Renal cortex interstitium (tissue), 11 donors: ENCODE measurements around the gene AKAP11. TPM values are rescaled to one million over a fixed set of nuclear protein-coding genes. Genes with fewer than 3 reads are reported as not detected.
A peak's percentile ranks its signal among the peaks of the same experiment; 100 is the strongest.

ENCODE experiments used
- DNase-seq, 11 donors: peaks; one replicate each; pipeline ENCODE4 v3.0.0-alpha.2; 2013; ENCODE audit warnings: low read depth in 9 of 11, low spot score in 4 of 11; ENCODE audit errors: extremely low read depth in 1 of 11
- polyA plus RNA-seq, 3 donors: library from polyadenylated mRNA; unstranded; fragments of 120-200 nt; gene quantifications; one replicate each; pipeline ENCODE4 v1.2.1, GENCODE V29; 2013; ENCODE audit not compliant: insufficient read length in 3 of 3

The AKAP11 gene
- polyA plus RNA-seq, 3 donors: 33.7 to 41.1 (median 40.7) TPM

DNA sequence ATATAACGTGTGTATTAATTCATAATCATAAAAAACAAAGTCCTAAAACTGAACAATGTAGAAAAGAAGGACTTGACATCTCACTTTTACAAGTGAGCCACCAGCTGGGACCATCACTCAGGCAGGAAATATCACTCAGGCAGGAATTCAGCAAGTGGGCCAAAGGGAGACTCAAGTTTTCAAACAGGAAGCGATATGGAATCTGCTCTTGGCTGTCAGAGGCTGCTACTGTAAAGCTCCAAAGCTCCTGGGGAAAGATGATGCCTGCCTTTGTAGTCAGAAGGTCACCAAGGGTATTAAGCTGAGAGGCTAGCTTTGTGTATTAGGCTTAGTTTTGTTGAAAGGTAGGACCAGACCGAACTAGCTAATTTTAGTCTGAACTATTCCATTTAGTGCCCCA lies 5.5 kb upstream of the AKAP11 start:
- DNase-seq: peak in 10 of 11 donors; percentile 6 to 57 (median 23)

DNA sequence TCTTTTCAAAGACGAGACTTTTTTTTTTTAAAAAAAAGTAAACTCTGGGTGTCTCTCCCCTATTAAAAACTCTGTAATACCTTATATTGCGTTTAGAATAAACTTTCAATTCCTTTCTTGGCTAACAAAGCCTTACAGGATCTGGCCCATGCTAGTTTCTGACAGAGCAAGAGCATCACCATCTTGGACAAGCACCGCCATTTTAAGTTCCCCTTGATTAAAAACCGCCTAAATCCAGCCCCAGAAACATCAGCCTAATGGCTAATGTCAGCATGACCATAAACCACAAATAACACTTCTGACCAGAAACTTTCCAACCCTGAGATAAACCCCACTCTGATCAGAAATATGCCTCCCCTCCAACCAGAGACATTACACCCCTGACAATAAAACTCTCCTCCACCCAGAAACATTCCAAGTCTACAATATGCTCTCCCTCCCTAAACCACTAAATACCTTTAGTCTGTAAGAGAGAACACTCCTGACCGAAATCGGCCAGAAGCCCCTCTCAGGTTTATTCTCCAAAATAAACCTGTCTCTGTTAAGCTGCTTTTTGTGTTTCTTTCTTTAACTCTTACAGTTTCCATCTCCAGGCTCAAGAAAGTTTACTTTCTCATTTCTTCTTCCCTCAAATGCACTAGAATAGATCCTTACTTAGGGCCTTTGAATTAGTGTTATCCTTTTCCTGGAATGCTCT lies 1.6 kb upstream of the AKAP11 start:
- no peak for DNase-seq

DNA sequence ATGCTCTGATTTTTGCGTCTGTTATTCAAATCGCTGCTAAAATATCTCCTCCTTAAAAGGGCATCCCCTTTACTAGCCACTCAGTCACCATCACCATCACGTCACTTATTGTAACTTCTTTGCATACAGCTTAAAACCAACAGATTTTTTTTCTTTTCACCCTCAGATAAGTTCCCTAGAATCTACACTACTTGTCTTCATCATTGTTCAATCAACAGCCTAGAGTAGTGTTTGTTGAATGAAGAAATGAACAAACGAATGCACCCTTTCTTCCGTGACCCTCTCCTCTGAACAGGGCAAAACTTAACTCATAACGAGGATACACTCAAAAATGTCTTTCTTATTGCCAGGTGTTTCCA lies 1.1 kb upstream of the AKAP11 start:
- no peak for DNase-seq

DNA sequence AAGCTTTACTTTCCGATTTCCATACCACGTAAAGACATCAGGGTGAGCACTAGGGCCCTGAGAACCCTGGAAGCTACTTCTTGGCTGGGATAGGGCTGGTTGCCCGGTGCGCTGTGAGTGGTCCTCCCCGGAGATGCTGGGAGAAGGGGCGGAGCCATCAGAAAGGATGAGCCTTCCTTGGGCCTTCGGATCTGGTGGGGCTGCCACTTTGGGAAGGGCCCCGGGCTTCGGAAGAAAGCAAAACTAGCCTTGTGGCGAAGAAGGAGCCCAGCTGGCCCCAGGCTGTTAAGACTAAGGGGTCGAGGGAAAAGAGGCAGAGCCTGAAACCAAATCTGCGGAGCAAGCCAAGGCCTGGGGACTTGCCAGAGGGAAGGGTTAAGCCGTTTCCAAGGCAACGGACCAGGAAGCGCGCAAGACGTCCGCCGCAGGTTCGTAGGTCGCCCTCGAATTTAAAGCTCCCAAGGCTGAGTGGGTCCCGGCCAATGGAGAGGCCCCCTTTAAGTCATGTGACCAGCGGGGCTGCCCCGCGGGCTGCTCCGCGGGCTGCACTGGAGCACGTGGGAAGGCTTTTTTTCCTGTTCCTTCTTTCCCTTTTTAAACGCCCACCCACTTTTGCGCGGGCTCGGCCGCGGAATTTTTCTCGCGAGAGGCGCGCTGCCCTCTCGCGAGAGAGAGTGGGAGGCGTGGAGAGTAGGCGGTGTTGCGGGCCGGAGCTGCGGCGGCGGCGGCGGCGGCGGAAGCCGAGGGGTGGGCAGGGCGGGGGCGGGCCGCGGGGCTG lies 426 bp upstream of the AKAP11 start:
- peak; percentile 89 to 97 (median 95) for DNase-seq

DNA sequence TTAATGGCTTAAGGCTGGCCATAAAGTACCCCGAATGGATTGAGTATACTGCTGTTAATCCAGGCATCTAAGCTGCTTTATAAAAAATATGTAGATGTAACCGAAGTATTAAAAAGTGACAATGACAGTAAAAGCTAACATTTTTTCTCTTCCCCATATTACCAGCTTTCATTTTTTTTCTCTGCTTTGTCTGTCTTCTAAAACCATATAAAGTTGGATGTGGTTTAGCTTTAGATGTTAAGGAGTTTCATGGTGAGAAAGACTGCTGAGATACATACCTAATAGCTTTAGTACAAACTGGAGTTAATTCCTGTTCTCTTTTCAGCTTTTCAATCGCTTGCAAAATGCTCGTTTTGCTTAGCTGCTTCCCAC lies 838 bp downstream of the AKAP11 start:
- DNase-seq: peak in 1 of 11 donors; percentile 7

DNA sequence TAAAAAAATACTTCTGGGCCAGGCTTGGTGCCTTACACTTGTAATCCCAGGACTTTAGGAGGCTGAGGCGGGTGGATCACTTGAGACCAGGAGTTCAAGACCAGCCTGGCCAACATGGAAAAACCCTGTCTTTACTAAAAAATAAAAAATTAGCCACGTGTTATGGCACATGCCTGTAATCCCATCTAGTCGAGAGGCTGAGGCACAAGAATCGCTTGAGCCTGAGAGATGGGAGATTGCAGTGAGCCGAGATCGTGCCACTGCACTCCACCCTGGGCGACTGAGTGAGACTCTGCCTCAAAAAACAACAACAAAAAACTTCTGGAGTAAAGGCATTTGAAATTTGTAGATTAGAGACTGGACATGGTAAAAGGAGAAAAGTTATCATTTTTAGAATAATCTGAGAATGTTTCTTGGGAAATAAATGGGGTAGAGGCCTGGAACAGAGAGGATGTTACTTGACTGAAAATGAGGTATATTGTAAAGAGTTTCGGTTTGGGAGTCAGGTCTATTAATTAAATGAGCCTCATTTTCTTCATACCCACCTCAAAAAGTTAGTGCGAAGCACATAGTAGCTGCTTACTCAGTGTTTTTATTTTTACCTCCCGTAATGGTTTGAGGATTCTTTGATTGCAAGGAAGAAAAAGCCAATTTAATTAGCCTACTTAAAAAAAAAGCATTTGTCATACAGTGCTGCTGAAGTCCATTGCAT lies 2.6 kb downstream of the AKAP11 start:
- DNase-seq: no peak

DNA sequence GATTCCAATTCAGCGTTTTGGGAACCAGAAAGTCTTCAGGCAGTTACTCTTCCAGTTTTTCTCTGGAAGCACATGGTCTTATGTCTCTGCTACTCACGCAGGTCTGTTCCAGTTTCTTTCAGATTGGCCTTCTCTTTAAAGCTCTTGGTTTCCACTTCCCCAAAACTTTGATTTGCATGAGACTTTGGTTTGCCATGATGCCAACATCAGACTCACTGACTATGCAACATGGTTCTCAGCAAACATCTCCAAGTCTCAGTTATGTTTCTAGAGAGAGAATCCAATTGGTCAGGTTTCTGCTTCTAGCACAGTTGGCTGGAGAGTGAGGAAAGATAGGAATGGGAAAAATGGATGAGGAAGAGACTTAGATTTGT lies 3.1 kb downstream of the AKAP11 start:
- DNase-seq: no peak

DNA sequence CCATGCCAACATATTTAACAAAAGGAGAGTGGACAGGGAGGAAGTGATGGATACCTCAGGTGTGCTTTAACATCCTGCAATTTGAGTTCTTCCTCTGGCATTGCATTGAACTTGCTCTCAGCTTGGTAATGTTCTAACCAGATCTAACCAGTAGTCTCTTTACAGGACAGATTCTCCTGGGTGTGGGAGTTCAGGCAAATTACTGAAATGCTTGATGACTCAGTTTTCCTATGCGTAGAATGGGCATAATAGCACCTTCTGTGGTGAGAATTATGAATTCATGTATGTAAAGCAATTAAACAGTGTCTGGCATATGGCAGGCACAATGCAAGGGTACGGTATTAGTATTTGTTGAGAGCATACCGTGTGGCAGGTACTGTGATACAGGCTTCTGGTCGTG lies 3.6 kb downstream of the AKAP11 start:
- no peak for DNase-seq

DNA sequence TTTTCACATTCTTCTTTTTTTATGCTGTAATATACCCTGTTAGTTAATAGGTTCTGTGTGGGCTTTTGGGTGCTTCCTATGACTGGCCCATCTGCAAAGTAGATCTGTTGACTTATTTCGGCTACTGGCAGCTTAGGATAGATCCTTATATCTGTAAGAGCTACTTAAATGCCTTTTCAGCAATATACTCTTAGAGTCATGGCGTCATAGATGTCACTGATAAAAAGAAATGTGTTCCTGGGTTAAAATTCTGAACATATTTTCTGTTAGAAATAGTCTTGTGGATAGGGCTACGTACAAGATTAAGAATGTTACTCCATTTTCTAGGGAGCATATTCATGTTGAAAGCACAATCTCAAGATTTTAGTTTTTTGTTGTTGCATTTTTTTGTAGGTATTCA lies 4.7 kb downstream of the AKAP11 start:
- DNase-seq: no peak

DNA sequence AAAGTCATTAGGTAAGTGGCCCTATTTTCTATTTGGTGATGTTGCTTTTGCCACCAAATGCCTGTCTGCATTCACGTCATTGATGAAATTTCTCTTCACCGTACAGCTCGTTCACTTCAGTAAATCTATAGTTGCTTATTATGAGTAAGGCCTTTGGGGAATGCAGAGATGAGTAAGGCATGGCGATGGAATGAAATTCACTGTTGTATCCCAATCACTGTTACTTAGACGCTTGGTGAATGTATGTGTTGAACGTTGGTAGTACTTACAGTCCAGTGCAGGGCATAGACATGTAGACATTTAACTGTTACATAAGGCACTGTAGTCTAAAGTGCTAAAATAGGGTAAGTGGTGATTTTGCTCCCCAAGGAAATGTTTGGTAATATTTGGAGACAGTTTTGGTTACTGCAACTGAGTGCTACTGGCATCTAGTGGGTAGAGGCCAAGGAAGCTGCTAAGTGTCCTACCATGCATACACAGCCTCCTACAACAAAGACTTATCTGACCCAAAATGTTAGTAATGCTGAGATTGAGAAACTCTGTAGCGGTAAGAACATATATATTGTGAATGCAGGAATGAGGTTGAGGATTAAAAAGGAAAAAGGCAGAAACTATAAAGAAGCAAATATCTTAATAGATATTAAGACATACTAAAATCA lies 5.8 kb downstream of the AKAP11 start:
- no peak for DNase-seq

DNA sequence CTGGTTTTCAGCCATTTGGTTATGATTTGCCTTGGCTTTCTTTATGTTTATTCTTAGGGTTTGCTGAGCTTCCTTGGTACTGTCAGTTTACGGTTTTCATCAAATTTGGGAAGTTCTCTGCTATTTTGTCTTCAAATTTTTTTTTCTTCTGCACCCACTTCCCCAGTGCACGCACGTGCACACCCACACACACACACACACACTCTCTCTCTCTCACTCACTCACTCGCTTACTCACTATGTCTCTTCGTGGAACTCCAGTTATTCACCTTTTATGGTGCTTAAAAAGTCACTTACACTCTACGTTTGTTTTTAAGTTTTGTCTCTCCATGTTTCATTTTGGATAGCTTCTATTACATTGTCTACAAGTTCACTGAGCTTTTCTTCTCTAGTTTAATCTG lies 7.1 kb downstream of the AKAP11 start:
- no peak for DNase-seq

DNA sequence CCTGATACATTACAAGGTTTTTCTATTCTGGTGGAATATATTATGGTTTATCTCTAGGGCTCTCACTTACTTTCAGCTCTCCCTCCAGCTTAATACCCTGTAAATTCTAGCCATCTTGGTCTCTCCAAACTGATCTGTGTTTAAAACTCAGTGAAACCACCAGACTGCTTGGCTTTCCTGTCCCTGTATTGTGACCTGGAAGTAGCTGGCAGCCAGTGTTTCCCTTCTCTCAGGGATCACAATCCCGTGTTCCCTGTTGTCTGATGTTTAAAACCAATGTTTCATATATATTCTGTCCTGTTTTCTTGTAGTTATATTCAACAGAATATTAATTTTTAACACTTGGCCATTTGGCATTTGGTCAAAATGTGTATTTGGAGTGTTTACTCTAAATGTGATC lies 8.0 kb downstream of the AKAP11 start:
- no peak for DNase-seq

DNA sequence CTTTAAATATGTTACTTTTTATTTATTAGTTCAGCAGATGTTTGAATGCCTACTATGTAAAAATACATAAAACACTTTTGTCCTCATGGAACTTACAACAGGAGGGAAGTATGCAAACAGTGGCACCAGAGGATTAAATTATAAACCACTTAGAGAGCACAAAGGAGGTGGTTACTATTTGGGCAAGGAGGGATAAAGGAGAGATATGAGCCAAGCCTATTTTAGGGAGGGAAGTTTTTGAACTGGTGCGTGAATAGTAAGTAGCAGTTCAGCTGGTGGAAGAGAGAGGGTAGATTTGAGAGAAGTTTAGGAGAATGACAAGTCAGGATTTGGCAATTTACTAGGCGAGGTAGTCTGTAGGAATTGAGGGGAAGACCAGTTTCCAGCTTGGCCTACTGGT lies 8.6 kb downstream of the AKAP11 start:
- DNase-seq: no peak

DNA sequence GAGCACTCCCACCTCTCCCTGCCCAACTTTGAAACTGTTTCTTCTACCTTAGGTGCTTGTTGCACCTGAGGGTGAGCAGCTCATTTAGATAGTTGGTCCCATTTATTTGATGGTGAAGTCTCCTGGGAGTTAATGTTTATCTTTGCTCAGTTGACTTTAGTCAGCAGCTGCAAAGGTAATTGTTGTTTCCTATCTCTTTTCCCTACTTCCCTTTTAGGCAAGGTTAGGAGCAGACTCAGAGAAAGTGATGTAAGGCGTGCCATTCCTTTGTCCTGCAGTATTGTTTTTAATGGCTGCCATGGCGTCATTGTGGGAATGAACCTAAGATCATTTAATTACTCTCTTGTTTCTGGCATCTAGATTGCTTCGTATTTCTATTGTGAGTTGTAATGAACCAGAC lies 11.6 kb downstream of the AKAP11 start:
- DNase-seq: no peak

DNA sequence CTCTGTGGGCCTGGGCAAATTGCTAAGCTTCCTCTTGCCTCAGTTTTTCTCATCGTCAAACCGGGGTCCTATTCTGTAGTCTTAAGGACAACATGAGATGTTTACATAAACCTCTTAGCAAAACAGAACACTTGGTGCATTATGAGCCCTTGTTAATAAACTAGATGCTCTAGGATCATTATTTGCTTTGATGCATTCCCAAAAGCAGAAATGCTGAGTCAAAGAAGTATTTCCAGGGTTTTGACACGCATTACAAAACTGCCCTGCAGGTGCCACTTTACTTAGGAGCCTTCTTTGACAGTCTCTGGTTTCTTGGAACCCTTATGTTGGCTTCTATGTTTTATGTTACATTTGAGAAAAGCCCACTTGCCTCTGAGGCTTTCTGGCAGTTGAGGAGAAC lies 12.1 kb downstream of the AKAP11 start:
- DNase-seq: no peak

DNA sequence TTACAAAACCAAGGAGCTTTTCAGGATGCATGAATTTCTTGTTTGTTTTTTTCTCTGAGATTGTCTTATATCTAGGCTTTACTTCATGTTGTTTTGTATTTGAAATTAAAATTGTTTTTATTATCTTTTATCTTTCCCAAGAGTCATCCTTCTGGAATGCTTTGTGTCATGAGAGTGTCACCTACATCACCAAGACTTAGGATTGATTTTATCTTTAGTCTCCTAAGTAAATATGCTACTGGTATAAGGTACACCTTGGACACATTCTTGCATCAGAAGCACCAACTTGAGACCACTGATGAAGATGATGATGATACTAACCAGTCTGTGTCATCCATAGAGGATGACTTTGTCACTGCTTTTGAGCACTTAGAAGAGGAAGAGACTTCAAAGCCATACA lies 26.4 kb downstream of the AKAP11 start:
- no peak for DNase-seq

DNA sequence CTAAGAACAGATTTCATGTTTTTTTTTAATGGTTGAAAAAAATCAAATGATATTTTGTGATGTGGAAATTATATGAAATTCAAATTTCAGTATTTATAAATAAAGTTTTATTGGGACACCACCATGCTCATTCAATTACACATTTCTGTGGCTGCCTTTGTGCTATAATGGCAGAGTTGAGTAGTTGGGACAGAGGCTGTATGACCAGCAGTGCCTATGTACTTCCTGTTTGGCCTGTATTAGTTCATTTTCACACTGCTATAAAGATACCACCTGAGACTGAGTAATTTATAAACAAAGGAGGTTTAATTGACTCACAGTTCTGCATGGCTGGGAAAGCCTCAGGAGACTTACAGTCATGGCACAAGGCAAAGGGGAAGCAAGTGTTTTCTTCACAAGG lies 33.6 kb downstream of the AKAP11 start:
- no peak for DNase-seq

DNA sequence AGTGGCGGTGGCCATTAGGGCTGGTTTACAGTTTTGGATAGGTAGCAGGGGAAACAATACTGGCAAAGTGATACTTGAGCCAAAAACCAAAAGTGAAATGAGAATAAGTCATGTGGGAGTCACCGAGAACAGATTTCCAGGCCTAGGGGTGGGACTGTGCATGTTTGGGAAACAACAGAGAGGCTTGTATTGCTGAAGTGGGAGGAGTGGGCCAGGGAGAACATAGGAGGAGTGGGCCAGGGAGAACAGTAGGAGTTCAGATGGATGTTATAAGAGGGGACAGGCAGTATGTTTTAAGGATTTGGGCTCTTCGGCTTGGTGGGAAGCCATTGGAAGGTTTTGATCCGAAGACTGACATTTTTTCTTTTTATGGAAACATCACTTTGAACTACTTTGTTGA lies 35.5 kb downstream of the AKAP11 start:
- no peak for DNase-seq

DNA sequence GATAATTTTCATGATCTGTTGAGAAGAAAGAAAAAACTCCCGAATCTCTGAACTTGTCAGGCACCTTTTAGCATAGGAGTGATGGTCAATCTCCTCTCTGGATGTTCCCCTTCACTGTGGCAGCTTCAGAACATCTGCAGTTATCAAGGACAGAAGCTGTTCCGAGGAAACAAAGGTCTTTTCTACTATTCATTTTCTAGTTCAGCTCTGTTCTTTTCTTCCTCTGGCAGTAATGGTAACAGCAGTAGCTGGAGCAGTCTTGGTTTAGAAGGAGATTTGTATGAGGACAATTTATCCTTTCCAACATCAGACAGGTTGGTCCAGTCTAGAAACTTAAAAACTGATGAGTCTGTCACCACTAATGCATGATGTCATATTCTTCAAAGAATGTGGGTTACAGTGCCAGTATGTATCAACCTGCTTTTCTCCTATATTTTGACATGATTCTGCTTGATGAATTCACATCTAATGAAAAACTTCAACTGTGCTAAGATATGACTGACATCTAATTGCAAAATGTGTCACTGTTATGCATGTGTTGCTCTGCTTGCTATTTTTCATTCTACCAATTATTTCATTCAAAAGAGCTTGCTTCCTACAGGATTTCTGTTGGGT lies 41.0 kb downstream of the AKAP11 start:
- DNase-seq: no peak

DNA sequence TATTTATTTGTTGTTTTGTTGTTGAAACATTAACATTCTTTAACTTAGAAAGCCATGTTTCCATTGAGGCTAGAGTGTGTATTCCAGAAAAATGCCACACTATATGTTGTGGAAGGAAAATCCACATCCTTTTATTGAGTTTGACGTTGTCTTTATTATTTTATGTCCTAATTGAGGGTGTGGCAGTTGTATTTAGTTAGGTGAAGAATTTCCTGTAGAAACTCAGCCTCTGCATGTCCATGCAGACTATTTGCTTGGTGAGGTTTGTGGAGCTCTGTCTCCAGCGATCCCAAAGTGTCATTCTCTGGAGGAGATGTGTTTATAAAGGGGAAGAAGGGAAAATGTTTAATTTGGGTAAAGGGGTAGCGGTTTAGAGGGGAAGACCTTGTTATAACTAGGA lies 46.6 kb downstream of the AKAP11 start:
- no peak for DNase-seq
